Ishikawa (cell line): ENCODE results near the gene SDCCAG8.

Experiments
- CREB1 ChIP-seq: IDR thresholded peaks from 2 replicates; pipeline ENCODE4 v1.6.1; 2012; ENCODE audit warnings: low read depth
- FOXM1 ChIP-seq: IDR thresholded peaks from 2 replicates; pipeline ENCODE4 v1.6.1; 2012; ENCODE audit warnings: low read depth, borderline replicate concordance
- MAX ChIP-seq: IDR thresholded peaks from 2 replicates; pipeline ENCODE4 v1.6.1; 2012
- NFIC ChIP-seq: IDR thresholded peaks from 2 replicates; pipeline ENCODE4 v1.6.1; 2012
- RAD21 ChIP-seq: IDR thresholded peaks from 2 replicates; pipeline ENCODE4 v1.6.1; 2012; ENCODE audit warnings: low read depth
- REST ChIP-seq: IDR thresholded peaks from 2 replicates; pipeline ENCODE4 v1.6.1; 2012; ENCODE audit warnings: low read depth, mild to moderate bottlenecking
- TEAD4 ChIP-seq: IDR thresholded peaks from 2 replicates; pipeline ENCODE4 v1.6.1; 2012
- USF1 ChIP-seq: IDR thresholded peaks from 2 replicates; pipeline ENCODE4 v1.6.1; 2012
- YY1 ChIP-seq: IDR thresholded peaks from 2 replicates; pipeline ENCODE4 v1.6.1; 2012; ENCODE audit warnings: low read depth

- TF ChIP-seq TEAD4 (no peak), MAX (no peak), REST (no peak), FOXM1 (no peak), RAD21 (no peak), CREB1 (no peak), NFIC (no peak), YY1 (no peak), USF1 (no peak)
These were observed 233.3 kb downstream of the SDCCAG8 start for GRCh38 chr1:243489158-243489527.
